GM19043 (cell line): ENCODE measurements around the gene CMC2.
A peak's percentile ranks its signal among the peaks of the same experiment; 100 is the strongest.

Experiments
- ATAC-seq: cut with Tn5 transposase; IDR thresholded peaks from one replicate; pipeline ENCODE4 v1.9.1; 2021; ENCODE audit warnings: low read depth; ENCODE audit not compliant: unreplicated experiment

The CMC2 gene

DNA sequence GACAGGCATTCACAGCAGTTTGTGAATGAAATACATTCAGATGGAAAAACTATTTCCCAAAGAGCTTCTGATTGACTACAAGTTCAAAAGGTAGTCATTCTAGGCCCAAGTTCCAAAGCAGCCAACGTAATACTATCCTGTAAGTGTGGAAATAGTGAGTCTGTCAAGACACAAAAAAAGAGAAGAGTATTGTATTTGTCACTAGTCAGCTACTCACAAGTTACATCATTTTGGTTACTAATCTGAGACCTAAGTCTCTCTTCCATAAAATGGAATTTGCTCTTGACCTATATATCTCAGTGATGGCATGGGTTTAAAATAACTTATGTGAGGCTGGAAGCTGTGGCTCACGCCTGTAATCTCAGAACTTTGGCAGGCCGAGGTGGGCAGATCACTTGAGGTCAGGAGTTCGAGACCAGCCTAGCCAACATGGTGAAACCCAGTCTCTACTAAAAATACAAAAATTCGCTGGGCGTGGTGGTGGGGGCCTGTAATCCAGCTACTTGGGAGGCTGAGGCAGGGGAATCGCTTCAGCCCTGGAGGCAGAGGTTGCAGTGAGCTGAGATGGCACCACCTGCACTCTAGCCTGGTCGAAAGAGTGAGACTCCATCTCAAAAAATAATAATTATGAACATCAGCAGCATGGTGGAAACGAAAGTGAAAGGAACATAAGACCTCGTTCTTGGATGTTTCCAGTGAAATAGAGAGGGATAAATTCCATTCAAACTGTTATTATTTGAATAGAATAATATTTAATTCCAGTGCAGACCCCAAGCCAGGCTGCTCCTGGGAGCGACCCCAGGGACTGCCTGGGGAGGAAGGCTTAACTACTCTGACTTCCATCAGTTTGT is 2.9 kb downstream of the CMC2 start:
- no peak for ATAC-seq

DNA sequence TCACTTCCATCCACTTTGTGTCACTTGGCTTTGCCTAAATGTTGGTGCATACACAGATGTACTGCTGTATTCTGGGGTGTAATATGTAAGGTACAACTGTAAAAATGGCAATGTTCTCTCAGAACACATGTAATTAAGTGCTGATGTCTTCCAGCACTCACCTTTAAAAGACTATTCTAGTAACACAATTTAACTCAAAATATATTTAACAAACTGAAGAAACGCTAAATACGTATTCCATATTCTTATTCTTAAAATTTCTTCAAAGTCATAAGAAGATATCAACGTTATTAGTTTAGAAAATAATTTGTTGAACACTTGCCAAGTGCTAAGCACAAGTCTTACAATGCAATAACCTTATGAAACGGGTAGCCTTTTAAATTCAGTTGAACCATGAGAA is 3.6 kb downstream of the CMC2 start:
- no peak for ATAC-seq

DNA sequence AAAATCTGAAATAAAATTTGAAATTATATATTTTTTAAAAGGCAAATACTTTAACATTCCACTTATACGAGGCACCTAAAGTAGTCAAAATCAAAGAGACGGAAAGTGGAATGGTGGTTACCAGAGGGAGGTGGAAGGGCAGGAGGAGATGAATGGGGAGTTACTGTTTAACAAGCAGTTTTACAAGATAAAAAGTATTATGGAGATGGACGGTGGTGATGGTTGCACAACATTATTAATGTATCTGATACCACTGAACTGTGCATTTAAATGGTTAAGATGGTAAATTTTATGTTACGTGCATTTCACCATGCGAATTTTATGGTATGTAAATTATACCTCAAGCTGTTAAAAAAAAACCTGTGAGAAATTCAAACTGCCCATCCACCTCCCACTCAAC is 5.4 kb downstream of the CMC2 start:
- ATAC-seq: no peak

DNA sequence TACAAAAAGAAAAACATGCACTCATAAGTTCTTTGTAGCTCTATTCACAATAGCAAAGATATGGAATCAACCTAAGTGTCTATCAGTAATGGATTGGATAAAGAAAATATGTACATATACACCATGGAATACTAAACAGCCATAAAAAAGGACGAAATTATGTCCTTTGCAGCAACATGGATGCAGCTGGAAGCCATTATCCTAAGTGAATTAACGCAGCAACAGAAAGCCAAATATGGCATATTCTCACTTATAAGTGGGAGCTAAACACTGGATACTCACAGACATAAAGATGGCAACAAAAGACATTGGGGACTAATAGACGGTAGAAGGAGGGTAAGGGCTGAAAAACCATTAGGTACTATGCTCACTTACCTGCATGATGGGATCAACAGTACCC is 5.8 kb downstream of the CMC2 start:
- no peak for ATAC-seq

DNA sequence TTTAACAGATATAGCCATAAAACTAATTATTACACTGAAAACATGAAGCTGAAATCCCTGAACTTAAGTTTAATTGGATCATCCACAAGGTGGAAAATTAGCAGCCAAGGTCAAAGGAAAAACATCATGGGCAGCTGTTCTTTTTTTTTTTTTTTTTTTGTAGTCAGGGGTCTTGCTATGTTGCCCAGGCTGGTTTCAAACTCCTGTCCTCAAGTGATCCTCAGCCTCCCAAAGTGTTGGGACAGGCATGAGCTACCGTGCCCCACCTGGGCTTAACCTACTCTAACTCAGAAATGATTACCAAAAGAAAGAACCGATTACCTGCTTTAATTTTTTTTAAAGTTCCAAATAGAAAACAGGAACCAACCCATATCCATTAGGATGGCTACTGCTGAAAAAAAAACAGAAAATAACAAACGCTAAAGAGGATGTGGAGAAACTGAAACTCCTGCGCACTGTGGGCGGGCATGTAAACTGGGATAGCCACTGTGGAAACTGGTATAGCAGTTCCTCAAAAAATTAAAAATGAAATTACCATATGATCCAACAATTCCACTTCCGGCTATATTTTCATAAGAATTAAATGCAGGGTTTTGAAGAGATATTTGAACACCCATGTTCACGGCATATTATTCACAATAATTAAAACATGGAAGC is 8.6 kb downstream of the CMC2 start:
- ATAC-seq: no peak

DNA sequence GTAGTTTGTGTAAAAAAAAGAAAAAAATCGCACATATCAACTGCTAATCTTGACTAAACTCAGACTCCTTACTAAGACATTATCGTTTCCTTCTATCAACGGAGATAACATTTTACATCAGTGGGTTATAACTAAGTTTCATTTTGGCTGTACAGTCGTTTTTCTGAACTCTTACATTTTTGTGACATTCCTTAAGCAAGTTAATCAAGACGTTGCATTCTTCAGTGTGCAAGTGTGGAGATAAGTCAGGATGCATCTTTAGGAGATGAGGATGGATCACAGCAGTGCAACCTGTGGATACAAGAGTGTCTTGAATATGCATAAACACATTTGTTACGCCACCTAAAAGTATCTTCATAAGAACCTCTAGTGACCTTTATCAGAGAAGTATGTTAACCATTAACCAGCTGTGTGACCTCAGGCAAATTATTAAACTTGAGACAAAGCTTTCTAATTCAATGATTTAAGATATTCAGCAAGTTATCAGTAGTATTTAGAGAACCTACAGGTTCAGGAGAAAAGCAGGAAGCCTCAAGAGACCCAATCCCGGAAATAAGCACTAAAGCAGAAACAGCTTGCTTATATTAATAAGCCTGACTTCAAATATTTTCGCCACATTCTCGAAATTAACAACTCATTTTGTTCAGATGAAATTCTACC is 9.4 kb downstream of the CMC2 start:
- ATAC-seq: peak; percentile 66

DNA sequence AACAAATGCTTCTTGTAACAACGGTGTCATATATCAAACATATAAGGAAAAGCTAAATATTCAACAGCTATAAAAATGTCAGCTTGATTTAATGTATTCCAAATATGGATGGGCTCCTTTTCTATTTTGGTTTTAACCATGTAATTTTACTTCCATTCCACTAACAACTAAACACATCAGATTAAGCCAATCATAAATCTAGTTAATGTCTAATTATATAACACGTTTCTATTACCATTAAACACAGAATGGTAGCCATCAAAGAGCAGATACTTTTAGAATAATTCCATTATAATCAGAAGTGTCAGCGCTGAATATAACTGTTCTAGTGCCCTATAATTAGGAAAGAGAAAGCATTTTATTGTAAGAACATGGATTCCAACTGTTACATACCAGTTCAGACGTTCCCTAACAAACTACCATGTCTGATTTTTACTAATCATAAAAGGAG is 10.0 kb downstream of the CMC2 start:
- ATAC-seq: peak; percentile 19

DNA sequence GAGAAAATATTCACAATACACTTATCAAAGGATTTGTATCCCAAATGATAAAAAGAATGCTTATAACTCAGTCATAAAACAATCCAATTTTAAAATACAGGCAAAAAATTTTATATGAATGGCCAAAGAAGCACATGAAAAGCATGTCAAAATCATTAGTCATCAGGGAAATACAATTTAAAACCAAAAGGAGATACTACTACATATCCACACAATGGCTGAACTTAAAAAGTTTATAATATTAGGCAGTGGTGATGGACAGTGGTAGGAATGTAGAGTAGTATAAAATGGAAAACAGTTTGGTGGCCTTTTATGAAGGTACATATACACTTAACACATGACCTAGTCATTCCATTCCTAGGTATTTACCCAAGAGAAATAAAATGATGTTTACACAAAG is 12.2 kb downstream of the CMC2 start:
- ATAC-seq: no peak

DNA sequence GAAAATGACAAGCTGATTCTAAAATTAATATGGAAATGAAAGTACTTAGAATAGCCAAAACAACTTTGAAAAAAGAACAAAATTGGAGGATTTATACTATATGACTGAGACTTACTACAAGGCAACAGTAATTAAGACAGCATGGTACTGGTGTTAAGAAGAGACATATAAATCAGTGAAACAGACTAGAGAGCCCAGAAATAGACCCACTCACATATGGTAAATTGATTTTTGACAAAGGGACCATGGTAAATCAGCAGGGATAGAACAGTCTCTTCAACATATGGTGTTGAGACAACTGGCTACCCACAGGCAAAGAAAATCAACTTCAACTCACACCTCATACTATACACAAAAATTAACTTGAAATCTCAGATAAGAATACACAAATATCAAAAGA is 12.9 kb downstream of the CMC2 start:
- ATAC-seq: no peak

DNA sequence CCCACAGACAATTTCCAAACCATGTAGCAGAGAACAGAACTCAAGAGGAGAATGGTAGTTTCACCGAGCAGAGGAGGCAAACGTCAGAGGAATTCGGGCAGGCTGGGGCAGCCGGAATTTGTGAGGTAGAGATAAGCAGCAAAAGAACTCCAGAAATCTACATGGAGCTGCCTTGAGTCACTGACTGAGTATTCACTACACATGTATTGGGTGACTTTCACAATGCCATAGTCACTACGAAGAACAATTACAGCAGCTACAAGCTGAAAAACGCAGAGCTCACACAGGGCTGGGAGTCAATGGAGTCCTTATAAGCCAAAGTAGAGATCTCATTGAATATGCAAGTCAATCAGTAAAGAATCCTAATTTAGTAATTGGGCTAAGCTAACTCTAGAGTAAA is 13.4 kb downstream of the CMC2 start:
- no peak for ATAC-seq

DNA sequence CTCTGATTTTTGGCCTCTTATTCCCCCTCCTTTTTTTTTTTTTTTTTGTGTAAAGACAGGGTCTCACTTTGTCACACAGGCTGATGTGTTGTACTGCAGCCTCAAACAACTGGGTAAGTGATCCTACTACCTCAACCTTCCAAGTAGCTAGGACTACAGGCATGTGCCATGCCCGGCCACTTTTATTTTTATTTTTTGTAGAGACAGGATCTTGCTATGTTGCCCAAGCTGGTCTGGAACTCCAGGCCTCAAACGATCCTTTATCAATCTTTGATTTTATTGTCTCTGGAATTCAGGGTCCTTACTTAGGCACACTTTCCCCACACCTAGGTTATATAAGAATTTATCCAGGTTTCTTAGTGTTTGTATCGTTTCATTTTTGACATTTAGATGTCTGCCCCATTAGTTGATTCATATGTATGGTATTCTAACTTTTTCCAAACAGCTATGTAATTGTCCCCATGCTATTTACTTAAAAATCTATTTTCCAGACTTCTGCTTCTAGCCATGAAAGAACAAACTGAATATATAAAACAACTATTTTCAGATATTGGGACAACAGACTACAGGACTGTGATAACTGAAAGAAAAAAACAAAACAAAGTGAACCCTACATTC is 13.9 kb downstream of the CMC2 start:
- ATAC-seq: no peak

DNA sequence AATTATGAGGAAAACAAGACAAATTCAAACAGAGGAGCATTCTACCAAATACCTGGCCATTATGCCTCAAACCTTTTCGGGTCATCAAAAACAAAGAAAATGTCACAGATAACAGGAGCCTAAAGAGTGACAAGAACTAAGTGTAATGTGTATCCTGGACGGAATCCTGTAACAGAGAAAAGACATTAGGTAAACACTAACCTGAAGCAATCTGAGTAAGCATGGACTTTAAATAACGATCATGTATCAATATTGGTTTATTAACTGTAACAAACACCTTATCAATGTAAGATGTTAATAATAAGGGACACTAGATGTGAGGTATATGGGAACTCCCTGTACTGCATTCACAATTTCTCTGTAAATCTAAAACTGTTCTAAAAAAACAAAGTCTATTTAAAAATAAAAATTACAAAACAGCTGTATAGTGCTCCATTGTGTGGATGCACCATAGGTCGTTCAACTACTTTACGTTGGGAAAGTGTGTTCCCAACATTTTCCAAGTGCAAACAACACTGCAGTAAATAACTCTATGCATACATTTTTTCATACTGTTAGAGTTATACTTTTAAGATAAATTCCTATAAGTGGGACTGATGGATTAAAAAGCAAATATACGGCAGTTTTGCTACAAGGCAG is 14.8 kb downstream of the CMC2 start:
- no peak for ATAC-seq

DNA sequence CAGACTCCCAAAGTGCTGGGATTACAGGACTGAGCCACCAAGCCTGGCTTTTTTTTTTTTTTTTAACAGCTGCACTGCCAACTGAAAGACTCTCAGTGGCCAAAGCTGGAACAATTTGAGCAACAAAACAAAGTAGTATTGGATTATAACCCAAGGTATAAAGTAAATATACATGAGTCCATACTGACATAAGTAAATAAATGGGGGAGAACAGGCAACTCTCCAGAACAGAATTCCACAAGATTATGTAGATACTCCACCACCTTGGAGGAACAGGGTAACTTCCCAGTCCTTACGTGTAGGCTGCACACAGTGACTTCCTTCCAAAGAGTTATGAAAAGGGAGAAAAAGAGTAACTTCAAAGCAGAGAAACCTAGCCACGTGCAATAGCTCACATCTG is 15.7 kb downstream of the CMC2 start:
- no peak for ATAC-seq

DNA sequence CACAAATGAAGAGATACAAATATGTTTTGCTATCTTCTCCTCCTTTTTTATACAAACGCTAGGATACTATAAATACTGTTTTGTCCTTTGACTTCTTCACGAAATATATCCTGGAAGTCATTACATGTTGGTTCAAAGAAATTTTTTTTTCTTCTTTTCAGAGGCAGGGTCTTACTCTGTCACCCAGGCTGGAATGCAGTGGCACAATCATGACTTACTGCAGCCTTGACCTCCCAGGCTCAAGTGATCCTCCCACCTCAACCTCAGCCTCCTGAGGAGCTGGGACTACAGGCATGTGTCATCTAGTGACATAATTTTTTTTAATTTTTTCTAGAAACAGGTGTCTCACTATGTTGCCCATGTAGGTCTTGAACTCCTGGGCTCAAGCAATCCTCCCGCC is 16.1 kb downstream of the CMC2 start:
- ATAC-seq: no peak

DNA sequence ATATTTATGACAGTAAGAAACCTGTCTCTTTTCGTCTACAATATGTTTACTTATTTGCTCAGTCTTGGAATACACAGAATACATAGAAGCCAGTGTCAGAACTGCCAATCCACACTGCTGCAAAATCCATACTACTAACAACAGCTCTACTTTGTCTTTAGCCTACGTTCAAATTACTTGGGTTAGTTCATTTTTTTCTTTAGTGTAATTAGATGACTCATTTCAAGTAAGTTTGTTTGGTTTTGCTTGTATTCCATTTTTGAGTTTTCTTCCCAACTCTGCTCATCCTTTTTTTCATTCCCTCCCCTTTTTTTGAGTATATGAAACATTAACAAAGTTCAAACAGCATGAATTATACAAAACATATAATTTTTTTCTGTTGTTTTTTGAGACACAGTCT is 16.9 kb downstream of the CMC2 start:
- ATAC-seq: no peak

DNA sequence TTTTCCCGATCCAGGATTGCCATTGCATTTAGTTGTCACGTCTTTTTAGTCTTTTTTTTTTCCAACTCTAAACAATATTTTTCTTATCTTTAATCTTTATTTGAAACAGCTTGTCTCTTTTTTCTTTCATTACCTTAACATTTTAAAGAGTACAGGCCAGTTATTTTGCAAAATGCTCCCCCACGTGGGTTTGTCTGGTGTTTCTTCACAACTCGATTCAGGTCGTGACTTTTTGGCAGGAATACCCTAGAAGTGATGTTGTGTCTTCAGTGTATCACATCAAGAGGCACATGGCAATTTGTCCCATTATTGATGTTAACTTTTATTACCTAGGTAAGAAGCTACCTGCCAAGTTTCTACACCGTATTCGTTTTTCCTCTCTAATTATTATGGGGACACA is 17.9 kb downstream of the CMC2 start:
- no peak for ATAC-seq

DNA sequence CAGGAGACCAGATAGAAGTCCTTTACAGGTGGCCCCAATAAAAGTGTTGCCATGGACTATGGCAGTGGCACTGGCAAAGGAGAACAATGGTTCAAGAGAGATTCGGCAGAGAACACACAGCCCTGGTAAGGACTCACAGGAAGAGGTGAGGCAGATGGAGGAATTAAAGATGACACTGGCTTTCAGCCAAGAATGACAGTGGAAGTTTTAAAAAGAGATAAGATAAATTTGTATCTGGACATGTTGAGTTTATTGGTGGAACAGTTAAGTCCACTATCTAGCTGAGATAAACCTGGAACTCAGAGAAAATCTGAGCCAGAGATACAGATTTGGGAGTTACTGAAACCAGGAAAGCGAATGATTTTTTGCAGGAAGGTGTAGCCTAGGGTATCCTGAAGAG is 20.1 kb downstream of the CMC2 start:
- no peak for ATAC-seq

DNA sequence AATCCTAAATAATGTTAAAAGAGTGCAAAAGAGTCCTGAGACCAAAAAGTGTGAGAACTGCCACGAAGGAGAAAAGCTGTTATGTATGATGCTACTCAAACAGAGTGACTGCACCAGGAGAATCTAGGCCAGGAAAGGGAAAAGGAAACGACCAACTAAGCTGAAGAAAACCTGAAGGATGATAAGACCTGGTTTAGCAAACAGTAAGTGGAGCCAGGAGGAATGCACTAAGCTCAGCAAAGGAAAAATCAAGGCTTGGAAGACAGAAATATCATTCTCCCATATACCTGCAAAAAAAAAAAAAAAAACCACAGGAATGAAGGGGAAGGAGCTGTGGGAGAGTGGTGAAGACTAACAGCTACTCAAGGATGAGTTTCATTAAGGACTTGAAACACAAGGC is 21.1 kb downstream of the CMC2 start:
- no peak for ATAC-seq

DNA sequence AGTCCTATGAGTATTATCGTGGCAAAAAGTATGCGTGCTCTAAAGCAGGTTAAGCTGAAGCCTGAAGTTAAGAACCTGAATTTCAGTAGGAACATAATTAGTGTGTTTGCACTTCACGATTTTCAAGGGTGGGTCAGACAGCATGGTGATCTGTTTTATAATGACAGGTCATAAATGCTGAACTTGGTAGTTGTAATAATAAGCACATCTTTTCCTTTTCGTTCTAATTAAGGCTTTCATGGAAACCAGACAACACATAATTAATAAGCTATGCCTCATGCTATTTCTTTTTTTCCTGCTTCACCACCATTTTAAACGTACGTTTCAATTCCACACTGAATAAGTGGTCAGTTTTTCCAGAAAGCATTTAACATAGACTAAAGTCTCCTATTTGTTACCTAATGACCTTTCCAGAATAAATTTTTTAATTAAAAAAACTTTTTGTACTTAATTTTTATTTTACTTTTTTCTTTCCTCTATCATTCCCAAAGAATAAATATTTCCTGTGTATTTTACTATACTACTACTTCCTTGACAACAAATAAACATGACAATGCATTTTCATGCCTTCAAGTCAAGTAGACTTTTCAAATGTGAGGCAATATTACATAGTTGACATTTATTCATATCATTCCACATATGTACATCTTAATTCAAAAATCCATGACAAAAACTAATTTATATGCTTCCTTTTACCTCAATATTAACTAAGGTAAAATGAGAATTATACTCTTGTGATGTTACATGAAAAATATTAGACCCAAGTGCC is 22.4 kb downstream of the CMC2 start:
- ATAC-seq: no peak

DNA sequence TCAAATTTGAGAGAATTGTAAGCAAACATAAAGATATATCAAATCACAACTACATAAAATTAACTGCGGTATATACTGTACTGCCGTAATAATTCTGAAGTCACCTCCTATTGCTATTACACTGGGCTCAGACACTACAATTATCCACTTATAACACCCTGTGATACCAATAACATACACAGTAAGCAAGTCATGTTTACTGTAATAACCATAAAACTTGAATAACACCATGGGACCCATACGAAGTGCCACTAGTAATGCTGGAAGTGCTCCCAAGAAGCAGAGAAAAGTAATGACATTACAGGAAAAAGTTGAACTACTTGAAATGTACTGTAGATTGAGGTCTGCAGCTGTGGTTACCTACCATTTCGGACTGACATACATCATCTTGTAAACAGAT is 24.0 kb downstream of the CMC2 start:
- no peak for ATAC-seq
